Effector memory CD8-positive, alpha-beta T cell (primary cell): Measurements from ENCODE around the gene ATP8B4.
A peak's percentile ranks its signal among the peaks of the same experiment; 100 is the strongest.

ENCODE experiments used
- ATAC-seq: fragments of 150-1000 bp; cut with Tn5 transposase; replicated peaks from 2 replicates; pipeline ENCODE4 v1.10.0; 2021; ENCODE audit warnings: mild to moderate bottlenecking, moderate library complexity
- DNase-seq, 3 experiments: peaks; one replicate each; pipeline ENCODE4 v3.0.0; 2021
- H3K27ac Mint-ChIP-seq, 2 donors: one replicate each; pipeline ENCODE4 v1.8.0; 2022; ENCODE audit warnings: mild to moderate bottlenecking in 2 of 2, mixed read lengths in 2 of 2, moderate library complexity in 2 of 2
- H3K27me3 Mint-ChIP-seq, 2 donors: one replicate each; pipeline ENCODE4 v1.8.0; 2022; ENCODE audit warnings: mixed read lengths in 2 of 2
- H3K36me3 Mint-ChIP-seq: one replicate; pipeline ENCODE4 v1.8.0; 2022; ENCODE audit warnings: mild to moderate bottlenecking, moderate library complexity, mixed read lengths; ENCODE audit not compliant: insufficient read depth
- H3K4me1 Mint-ChIP-seq, 2 donors: one replicate each; pipeline ENCODE4 v1.8.0; 2022; ENCODE audit warnings: low read depth in 2 of 2, mixed read lengths in 2 of 2
- H3K4me3 Mint-ChIP-seq, 2 donors: one replicate each; pipeline ENCODE4 v1.8.0; 2022; ENCODE audit warnings: mild to moderate bottlenecking in 2 of 2, mixed read lengths in 2 of 2, moderate library complexity in 2 of 2
- H3K9me3 Mint-ChIP-seq, 2 donors: one replicate each; pipeline ENCODE4 v1.8.0; 2022; ENCODE audit warnings: mixed read lengths in 2 of 2

Gene ATP8B4

GRCh38 chr15:50131617-50132016, 12.6 kb upstream of the ATP8B4 start:
- H3K36me3 Mint-ChIP-seq, result no peaks in the 10 kb centered on the region
- H3K4me3 Mint-ChIP-seq, result no peak overlapping the region
- DNase-seq (no peak), ATAC-seq (no peak)
- no peak overlapping the region for H3K27ac Mint-ChIP-seq
- peaks cover 5 to 6% of the 10 kb centered on the region in 2 donors for H3K4me1 Mint-ChIP-seq
- H3K27me3 Mint-ChIP-seq, result peaks cover 0 to 15% of the 10 kb centered on the region in 2 donors
- H3K9me3 Mint-ChIP-seq, result no peaks in the 10 kb centered on the region

GRCh38 chr15:50128266-50128665, 9.2 kb upstream of the ATP8B4 start:
- Mint-ChIP-seq H3K4me3 (no peak overlapping the region), H3K27me3 (peaks cover 0 to 9% of the 10 kb centered on the region in 2 donors), H3K27ac (no peak overlapping the region), H3K36me3 (no peaks in the 10 kb centered on the region), H3K9me3 (peaks cover 0 to 6% of the 10 kb centered on the region in 2 donors), H3K4me1 (no peaks in the 10 kb centered on the region)
- ATAC-seq, result no peak
- no peak for DNase-seq

GRCh38 chr15:50127255-50127777, 8.3 kb upstream of the ATP8B4 start:
- Mint-ChIP-seq H3K4me1 (no peaks in the 10 kb centered on the region), H3K36me3 (no peaks in the 10 kb centered on the region), H3K9me3 (peaks cover 0 to 6% of the 10 kb centered on the region in 2 donors), H3K4me3 (no peak overlapping the region), H3K27ac (no peak overlapping the region), H3K27me3 (peaks cover 0 to 9% of the 10 kb centered on the region in 2 donors)
- no peak for ATAC-seq
- DNase-seq, result no peak

DNA sequence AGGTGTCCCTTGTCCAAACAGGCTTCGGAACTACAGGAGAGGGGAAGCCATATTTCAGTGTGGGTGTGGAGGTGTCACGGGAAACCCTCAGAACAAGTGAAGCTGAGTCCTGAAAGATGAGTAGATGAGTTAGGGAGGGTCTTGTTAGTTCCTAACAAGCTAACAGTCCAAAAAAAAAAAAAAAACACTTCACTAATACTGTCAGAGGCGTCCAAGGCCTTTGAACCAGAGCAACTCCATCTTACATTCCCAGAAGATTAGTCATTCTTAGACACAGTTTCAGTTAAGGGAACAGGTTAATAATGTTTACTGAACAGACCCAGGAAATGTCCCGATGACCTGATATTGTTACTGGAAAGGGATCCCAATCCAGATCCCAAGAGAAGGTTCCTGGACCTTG, 7.0 kb upstream of the ATP8B4 start:
- peaks cover 0 to 9% of the 10 kb centered on the region in 2 donors for H3K27me3 Mint-ChIP-seq
- no peaks in the 10 kb centered on the region for H3K36me3 Mint-ChIP-seq
- no peak overlapping the region for H3K27ac Mint-ChIP-seq
- DNase-seq (no peak), ATAC-seq (no peak)
- H3K9me3 Mint-ChIP-seq, result peaks cover 0 to 6% of the 10 kb centered on the region in 2 donors
- no peaks in the 10 kb centered on the region for H3K4me1 Mint-ChIP-seq
- H3K4me3 Mint-ChIP-seq, result no peak overlapping the region

GRCh38 chr15:50124631-50125030, 5.6 kb upstream of the ATP8B4 start:
- no peaks in the 10 kb centered on the region for H3K36me3 Mint-ChIP-seq
- DNase-seq, result no peak
- H3K27ac Mint-ChIP-seq, result no peak overlapping the region
- peaks cover 0 to 6% of the 10 kb centered on the region in 2 donors for H3K9me3 Mint-ChIP-seq
- peaks cover 0 to 9% of the 10 kb centered on the region in 2 donors for H3K27me3 Mint-ChIP-seq
- no peak overlapping the region for H3K4me3 Mint-ChIP-seq
- ATAC-seq, result no peak
- H3K4me1 Mint-ChIP-seq, result no peaks in the 10 kb centered on the region

- no peak overlapping the region for H3K27ac Mint-ChIP-seq
These were observed 5.0 kb upstream of the ATP8B4 start for GRCh38 chr15:50123861-50124557.

DNA sequence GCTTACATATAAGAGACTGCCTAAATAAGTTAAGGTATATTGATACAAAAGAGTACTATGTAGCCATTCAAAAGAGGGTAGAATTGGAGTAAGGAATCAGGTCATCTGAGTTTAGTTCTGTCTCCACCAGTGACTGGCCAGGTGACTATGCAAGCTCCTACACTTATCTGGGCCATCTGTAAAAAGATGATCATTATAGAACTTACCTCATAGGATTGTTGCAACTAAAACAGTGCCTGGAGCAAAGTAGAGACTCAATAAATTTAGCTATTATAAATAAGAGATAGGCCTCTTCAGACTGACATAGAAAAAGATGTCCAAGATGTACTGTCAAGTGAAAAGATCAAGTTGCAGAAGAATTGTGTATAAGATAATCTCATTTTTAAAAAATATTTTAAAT, 1.7 kb upstream of the ATP8B4 start:
- Mint-ChIP-seq H3K27me3 (no peaks in the 10 kb centered on the region), H3K27ac (no peak overlapping the region), H3K4me1 (peaks cover 10 to 11% of the 10 kb centered on the region in 2 donors), H3K36me3 (no peaks in the 10 kb centered on the region), H3K9me3 (peaks cover 0 to 8% of the 10 kb centered on the region in 2 donors), H3K4me3 (no peak overlapping the region)
- DNase-seq (no peak), ATAC-seq (no peak)

More at GRCh38 chr15:50123861-50124557, 5.0 kb upstream of the ATP8B4 start:
- Mint-ChIP-seq H3K4me1 (peaks cover 4% of the 10 kb centered on the region in 2 donors), H3K36me3 (no peaks in the 10 kb centered on the region), H3K9me3 (peaks cover 0 to 6% of the 10 kb centered on the region in 2 donors), H3K27me3 (peaks cover 0 to 9% of the 10 kb centered on the region in 2 donors), H3K4me3 (no peak overlapping the region)
- no peak for ATAC-seq
- no peak for DNase-seq

DNA sequence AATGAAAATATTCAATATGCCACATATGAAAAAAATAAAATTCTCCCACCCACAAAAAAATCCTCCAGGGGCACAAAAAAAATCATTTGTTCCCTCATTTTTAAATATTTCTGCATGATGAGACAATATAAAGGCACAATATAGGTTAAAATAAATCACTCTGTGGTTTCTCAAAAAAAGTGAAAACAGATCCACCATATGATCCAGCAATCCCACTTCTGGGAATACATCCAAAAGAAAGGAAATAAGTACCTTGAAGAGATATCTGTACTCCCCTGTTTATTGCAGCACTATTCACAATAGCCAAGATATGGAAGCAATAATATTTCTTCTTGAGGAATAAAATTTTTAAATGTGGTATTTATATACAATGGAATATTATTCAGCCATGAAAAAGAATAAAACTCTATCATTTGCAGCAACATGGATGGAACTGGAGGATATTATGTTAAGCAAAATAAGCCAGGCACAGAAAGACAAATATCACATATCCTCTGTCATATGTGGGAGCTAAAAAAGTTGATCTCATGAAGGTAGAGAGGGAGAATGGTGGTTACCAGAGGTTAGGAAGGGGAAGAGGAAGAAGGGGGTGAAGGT, 1.5 kb downstream of the ATP8B4 start:
- no peak for DNase-seq
- H3K9me3 Mint-ChIP-seq, result peaks cover 0 to 2% of the 10 kb centered on the region in 2 donors
- ATAC-seq, result no peak
- no peaks in the 10 kb centered on the region for H3K27me3 Mint-ChIP-seq
- H3K4me3 Mint-ChIP-seq, result no peak overlapping the region
- no peak overlapping the region for H3K27ac Mint-ChIP-seq
- H3K36me3 Mint-ChIP-seq, result no peaks in the 10 kb centered on the region
- peaks cover 10 to 11% of the 10 kb centered on the region in 2 donors for H3K4me1 Mint-ChIP-seq

GRCh38 chr15:50116477-50116876, 2.6 kb downstream of the ATP8B4 start:
- Mint-ChIP-seq H3K9me3 (peaks cover 0 to 2% of the 10 kb centered on the region in 2 donors), H3K4me1 (peaks cover 10 to 11% of the 10 kb centered on the region in 2 donors), H3K4me3 (no peak overlapping the region), H3K27me3 (no peaks in the 10 kb centered on the region), H3K36me3 (no peaks in the 10 kb centered on the region), H3K27ac (no peak overlapping the region)
- no peak for ATAC-seq
- no peak for DNase-seq

DNA sequence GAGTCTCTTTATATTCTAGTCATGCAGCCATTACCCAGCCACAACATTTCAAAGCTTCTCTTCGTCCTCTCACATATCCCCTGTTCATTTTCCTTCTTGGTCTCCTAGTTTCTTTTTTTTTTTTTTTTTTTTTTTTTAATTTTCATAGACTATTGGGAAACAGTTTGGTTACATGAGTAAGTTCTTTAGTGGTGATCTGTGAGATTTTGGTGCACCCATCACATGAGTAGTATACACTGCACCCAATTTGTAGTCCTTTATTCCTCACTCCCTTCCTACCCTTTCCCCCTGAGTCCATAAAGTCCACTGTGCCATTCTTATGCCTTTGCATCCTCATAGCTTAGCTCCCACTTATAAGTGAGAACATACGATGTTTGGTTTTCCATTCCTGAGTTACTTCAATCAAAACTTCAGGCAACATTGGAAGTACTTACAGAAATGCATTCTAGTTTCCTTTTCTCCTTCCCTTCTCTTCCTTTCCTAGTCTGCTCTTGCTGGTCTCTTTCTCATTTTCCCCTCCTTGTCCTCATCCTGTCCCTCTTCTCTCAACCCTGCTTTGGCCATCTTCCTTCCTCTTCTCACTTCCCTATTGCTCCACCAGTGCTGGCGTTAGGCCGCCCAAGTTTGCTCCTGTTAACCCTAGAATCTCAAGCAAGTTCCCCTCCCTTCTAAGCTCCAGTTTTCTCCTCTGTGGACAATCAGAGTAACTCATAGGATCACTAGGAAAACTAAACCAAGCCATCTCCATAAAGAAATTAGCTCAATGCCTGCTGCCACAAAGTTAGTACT, 4.8 kb downstream of the ATP8B4 start:
- no peak for ATAC-seq
- DNase-seq, result no peak
- H3K27ac Mint-ChIP-seq, result peak overlapping the region in 1 of 2 donors; percentile 2
- no peaks in the 10 kb centered on the region for H3K36me3 Mint-ChIP-seq
- H3K4me1 Mint-ChIP-seq, result peaks cover 8 to 14% of the 10 kb centered on the region in 2 donors
- H3K27me3 Mint-ChIP-seq, result no peaks in the 10 kb centered on the region
- H3K9me3 Mint-ChIP-seq, result peaks cover 0 to 2% of the 10 kb centered on the region in 2 donors
- no peak overlapping the region for H3K4me3 Mint-ChIP-seq

DNA sequence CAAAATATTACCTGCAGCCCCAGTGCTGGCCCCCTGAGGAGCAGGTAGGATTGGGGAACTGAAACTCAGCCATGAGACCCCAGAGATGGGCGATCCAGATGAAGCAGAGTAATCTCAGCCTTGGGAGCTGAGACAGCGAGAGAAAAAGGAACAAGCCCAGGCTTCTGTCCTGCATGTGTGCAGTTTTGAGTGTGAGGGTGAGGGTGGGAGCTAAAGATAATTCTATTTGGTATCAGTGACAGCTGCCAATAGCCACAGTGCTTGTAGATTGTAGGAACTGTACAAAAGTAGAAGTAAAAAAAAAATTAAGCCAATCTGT, 5.9 kb downstream of the ATP8B4 start:
- Mint-ChIP-seq H3K27ac (no peak overlapping the region), H3K36me3 (peaks cover 3% of the 10 kb centered on the region), H3K4me3 (no peak overlapping the region), H3K4me1 (peaks cover 9 to 16% of the 10 kb centered on the region in 2 donors), H3K27me3 (no peaks in the 10 kb centered on the region), H3K9me3 (peaks cover 0 to 2% of the 10 kb centered on the region in 2 donors)
- no peak for DNase-seq
- no peak for ATAC-seq

DNA sequence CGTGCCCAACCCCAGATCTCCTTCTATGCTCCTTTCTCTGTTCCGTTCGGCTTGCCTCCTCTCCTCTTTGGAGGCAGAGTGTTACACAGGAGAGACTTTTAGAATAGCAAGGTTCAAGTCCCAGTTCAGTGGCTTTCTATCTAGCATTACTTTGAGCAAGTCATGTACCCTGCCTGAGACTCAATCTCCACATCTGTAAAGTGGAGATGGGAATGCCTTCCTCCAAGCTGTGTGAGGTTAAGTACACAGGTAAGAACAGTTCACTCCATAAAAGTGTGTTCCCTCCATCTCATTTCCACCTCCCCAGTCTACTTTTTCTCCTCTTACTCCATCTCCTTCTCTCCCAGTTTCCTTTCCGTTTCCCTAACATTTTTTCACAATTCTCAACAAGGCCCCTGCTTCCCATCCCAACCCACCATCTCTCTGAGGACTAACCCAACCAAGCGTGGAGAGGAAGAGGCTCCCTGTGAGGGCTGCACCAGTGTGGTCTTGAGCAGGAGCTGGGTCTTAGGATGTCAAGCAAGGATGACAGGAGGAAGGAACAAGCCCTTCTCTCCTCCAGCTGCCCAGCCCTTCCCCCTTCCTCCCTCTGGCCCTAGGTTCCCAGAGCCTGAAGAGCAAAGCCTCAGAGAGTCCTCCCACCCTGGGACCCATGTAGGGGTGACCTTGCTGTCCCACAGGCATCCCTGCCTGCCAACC, 6.4 kb downstream of the ATP8B4 start:
- DNase-seq (no peak), ATAC-seq (no peak)
- peaks cover 3% of the 10 kb centered on the region for H3K36me3 Mint-ChIP-seq
- H3K27ac Mint-ChIP-seq, result no peak overlapping the region
- H3K4me1 Mint-ChIP-seq, result peaks cover 14 to 21% of the 10 kb centered on the region in 2 donors
- no peaks in the 10 kb centered on the region for H3K9me3 Mint-ChIP-seq
- no peaks in the 10 kb centered on the region for H3K27me3 Mint-ChIP-seq
- H3K4me3 Mint-ChIP-seq, result no peak overlapping the region

DNA sequence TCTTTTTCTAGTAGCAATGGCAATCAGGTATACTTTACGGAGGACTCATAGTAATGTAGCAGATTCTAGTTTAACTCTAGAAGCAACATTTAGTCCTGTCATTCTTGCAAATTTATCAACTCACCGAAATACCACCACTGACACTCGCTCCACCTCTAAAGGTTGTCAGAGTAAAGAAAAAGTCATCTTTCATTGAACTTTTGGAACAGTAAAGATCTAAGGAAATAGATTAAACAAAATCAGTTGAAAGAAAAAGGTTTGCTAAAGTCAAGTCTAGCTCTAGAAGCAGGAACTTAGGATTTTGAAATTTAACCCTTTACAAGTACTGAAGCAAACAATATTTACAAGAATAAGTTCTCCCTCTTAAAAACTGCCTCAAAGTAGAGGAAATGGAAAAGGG, 8.7 kb downstream of the ATP8B4 start:
- no peaks in the 10 kb centered on the region for H3K27me3 Mint-ChIP-seq
- H3K9me3 Mint-ChIP-seq, result no peaks in the 10 kb centered on the region
- ATAC-seq, result no peak
- no peak for DNase-seq
- no peak overlapping the region for H3K4me3 Mint-ChIP-seq
- H3K27ac Mint-ChIP-seq, result no peak overlapping the region
- H3K36me3 Mint-ChIP-seq, result peaks cover 3% of the 10 kb centered on the region
- peaks cover 19 to 30% of the 10 kb centered on the region in 2 donors for H3K4me1 Mint-ChIP-seq
